Activated CD4-positive, alpha-beta T cell treated with anti-CD3 and anti-CD28 coated beads, Interleukin-2, Interleukin-6, amounts not matched to agents 100 ng/mL and 50 ng/mL, durations not matched to agents 16 hours and 8 hours (primary cell): ENCODE measurements around the gene SCAPER.
"Not testable (repeated sequence)": the region's sequence is repeated elsewhere in the genome, so short reads cannot be mapped to it uniquely, and the experiment has no call there.

Experiments
- DNase-seq: peaks from one replicate; pipeline ENCODE4 v3.0.0-alpha.2; 2020

The SCAPER gene

DNA sequence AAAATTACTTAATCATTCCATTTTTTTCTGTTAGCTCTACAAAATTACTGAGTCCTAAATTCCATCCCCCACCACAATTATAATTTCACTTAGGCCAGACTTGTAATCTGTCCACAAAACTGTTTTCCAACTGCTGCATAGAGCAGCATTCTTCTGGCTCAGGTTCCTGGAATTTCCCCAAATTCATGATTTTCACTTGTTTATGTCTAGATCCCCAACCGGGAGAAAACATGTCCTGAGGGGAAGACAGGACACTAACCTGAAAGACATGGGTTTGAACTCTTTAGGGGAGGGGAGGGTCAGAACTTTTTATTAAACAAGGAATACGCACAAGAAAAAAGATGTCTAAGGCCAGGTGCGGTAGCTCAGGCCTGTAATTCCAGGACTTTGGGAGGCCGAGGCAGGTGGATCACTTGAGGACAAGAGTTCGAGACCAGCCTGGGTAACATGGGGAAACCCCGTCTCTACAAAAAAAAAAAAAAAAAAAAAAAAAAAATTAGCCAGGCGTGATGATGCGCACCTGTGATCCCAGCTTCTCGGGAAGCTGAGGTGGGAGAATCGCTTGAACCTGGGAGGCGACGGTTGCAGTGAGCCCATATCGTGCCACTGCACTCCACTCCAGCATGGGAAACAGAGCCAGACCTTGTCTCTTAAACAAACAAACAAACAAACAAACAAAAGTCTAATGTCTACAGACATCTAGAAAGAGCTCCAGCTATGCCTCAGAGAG, 595.4 kb downstream of the SCAPER start:
- DNase-seq: no peak

DNA sequence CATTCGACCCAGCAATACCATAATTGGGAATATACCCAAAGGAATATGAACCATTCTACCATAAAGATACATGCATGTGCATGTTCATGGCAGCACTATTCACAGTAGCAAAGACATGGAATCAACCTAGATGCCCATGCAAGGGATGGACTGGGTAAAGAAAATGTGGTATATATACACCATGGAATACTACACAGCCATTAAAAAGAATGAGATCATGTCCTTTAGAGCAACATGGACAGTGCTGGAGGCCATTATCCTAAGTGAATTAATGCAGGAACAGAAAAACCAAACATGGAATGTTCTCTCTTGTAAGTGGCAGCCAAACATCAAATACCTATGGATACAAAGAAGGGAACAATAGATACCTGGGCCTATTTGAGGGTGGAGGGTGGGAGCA, 601.2 kb downstream of the SCAPER start:
- DNase-seq: no peak

- no peak for DNase-seq
These were observed 605.4 kb downstream of the SCAPER start for GRCh38 chr15:76299786-76300185.

- no peak for DNase-seq
These were observed 606.2 kb downstream of the SCAPER start for GRCh38 chr15:76298986-76299385.

GRCh38 chr15:76297951-76298350, 607.2 kb downstream of the SCAPER start:
- not testable (repeated sequence) for DNase-seq
